SK-N-SH (cell line): ENCODE data around the gene CYB5D1.

Experiments
- CTCF ChIP-seq: fragments of 200-600 bp; sonication (generic); IDR thresholded peaks from 2 replicates; pipeline ENCODE4 v1.6.1; 2017; ENCODE audit warnings: antibody characterized with exemption, mild to moderate bottlenecking, moderate library complexity
- RFX5 ChIP-seq: IDR thresholded peaks from 2 replicates; pipeline ENCODE4 v1.6.1; 2012; ENCODE audit warnings: mild to moderate bottlenecking, improper control_type of control experiment, low read length
- SMC3 ChIP-seq: IDR thresholded peaks from 2 replicates; pipeline ENCODE4 v1.6.1; 2012; ENCODE audit warnings: low read depth, low read length, improper control_type of control experiment
- YY1 ChIP-seq: IDR thresholded peaks from 2 replicates; pipeline ENCODE4 v1.4.0; 2012; ENCODE audit warnings: low read depth, mild to moderate bottlenecking
- TF ChIP-seq, protein P1 (sequence below): IDR thresholded peaks from 2 replicates; pipeline ENCODE4 v1.6.1; 2012; ENCODE audit warnings: mild to moderate bottlenecking, low read depth, low read length, moderate library complexity

DNA sequence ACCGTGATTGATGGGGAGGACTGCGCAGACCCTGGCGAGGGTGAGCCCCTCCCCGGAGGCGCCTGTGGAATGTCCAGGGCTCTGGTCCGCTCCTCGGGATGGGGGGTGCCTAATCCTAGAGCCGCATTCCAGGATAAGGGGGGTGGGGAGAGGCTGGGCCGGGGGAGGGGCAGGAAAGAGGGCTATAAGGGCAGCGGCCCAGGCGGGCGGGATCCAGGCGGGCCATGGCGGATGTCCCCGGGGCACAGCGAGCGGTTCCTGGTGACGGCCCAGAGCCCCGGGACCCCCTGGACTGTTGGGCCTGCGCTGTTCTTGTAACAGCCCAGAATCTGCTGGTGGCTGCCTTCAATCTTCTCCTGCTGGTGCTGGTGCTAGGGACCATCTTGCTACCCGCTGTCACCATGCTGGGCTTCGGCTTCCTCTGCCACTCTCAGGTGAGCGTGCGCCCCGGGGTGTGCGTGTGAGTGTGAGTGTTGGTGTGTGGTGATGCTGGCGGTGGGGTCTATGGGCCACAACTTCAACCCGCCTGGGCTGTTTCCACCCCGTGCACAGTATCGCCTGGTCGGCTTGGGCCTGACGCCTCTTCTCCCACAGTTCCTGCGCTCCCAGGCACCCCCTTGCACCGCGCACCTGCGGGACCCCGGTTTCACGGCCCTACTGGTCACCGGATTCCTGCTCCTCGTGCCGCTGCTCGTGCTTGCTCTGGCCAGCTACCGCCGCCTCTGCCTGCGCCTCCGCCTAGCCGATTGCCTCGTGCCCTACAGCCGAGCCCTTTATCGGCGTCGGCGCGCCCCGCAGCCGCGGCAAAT is 2.7 kb upstream of the CYB5D1 start, which contains the start of gene TMEM88:
- TF ChIP-seq, protein P1, sequence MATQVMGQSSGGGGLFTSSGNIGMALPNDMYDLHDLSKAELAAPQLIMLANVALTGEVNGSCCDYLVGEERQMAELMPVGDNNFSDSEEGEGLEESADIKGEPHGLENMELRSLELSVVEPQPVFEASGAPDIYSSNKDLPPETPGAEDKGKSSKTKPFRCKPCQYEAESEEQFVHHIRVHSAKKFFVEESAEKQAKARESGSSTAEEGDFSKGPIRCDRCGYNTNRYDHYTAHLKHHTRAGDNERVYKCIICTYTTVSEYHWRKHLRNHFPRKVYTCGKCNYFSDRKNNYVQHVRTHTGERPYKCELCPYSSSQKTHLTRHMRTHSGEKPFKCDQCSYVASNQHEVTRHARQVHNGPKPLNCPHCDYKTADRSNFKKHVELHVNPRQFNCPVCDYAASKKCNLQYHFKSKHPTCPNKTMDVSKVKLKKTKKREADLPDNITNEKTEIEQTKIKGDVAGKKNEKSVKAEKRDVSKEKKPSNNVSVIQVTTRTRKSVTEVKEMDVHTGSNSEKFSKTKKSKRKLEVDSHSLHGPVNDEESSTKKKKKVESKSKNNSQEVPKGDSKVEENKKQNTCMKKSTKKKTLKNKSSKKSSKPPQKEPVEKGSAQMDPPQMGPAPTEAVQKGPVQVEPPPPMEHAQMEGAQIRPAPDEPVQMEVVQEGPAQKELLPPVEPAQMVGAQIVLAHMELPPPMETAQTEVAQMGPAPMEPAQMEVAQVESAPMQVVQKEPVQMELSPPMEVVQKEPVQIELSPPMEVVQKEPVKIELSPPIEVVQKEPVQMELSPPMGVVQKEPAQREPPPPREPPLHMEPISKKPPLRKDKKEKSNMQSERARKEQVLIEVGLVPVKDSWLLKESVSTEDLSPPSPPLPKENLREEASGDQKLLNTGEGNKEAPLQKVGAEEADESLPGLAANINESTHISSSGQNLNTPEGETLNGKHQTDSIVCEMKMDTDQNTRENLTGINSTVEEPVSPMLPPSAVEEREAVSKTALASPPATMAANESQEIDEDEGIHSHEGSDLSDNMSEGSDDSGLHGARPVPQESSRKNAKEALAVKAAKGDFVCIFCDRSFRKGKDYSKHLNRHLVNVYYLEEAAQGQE: no peak
- TF ChIP-seq CTCF (no peak), SMC3 (no peak), YY1 (no peak), RFX5 (no peak)
